HepG2 (cell line): ENCODE measurements around the gene TRAP1. TPM values are rescaled to one million over a fixed set of nuclear protein-coding genes. Genes with fewer than 3 reads are reported as not detected.

Source experiments
- ATAC-seq: fragments of 200-7000 bp; cut with Tn5 transposase; 3 replicates; pipeline ENCODE4 v1.9.1; 2020; ENCODE audit warnings: mild to moderate bottlenecking, moderate library complexity
- BruUV-seq: library from RNA; stranded (reverse); fragments of 400-500 nt; replicated peaks from 2 replicates; lab custom pipeline; 2021; lab: Mats Ljungman, UMichigan
- CTCF ChIA-PET: fragments of 300-600 bp; formaldehyde crosslinking; extraction: SDS; loops from one replicate; lab custom pipeline; 2021; ENCODE audit warnings: low total read pairs, inconsistent platforms, low intra/inter-chr PET ratio; lab: Yijun Ruan, JAX
- POLR2A ChIA-PET: fragments of 350-600 bp; sonication (Branson Sonifier 250); formaldehyde crosslinking; loops from one replicate; lab custom pipeline; 2020; ENCODE audit warnings: antibody characterized with exemption, inconsistent platforms; lab: Yijun Ruan, JAX
- DNase-seq: peaks from one replicate; pipeline ENCODE4 v3.0.0-alpha.2; 2015; ENCODE audit warnings: low spot score
- FAIRE-seq: peaks from 3 replicates; lab custom pipeline; 2011; peaks lifted over from hg19 to GRCh38; lab: Jason Lieb, UNC
- H2AFZ ChIP-seq: one replicate; pipeline ENCODE4 v1.6.1; 2011; ENCODE audit warnings: low read length, inconsistent platforms
- H3K27ac ChIP-seq: fragments of 300-600 bp; 3 replicates; pipeline ENCODE4 v1.8.0; 2011; ENCODE audit warnings: mixed run types, mild to moderate bottlenecking, mixed read lengths, low read length, inconsistent platforms; ENCODE audit not compliant: insufficient read depth; ENCODE audit errors: extremely low read length
- H3K27me3 ChIP-seq, 2 experiments: fragments of 200-600 bp in 1 of 2; 2 replicates in 1 of 2; 3 replicates in 1 of 2; pipeline versions ENCODE4 v1.6.0 to v1.8.0; 2011; ENCODE audit warnings: low read length in 2 of 2, mild to moderate bottlenecking in 2 of 2, moderate library complexity in 2 of 2, inconsistent platforms in 1 of 2; ENCODE audit not compliant: insufficient read depth in 2 of 2, control insufficient read depth in 1 of 2
- H3K36me3 ChIP-seq, 2 experiments: fragments of 200-600 bp in 1 of 2; replicated peaks in 1 of 2; 2 replicates in 1 of 2; 3 replicates in 1 of 2; pipeline versions ENCODE4 v1.5.1 to v1.8.0; 2011; ENCODE audit warnings: low read length in 2 of 2, inconsistent platforms in 1 of 2; ENCODE audit not compliant: insufficient read depth in 2 of 2, control insufficient read depth in 1 of 2
- H3K4me1 ChIP-seq: 2 replicates; pipeline ENCODE4 v1.5.1; 2012; ENCODE audit warnings: low read length, inconsistent platforms; ENCODE audit not compliant: insufficient read depth
- H3K4me2 ChIP-seq: 2 replicates; pipeline ENCODE4 v1.6.0; 2011; ENCODE audit warnings: low read depth, low read length, inconsistent platforms
- H3K4me3 ChIP-seq, 3 experiments: fragments of 200-600 bp in 1 of 3; sonication (generic), shearing (Covaris generic) in 1 of 3; replicated peaks in 1 of 3; 2 replicates each; pipeline ENCODE4 v1.5.1; 2011 to 2016; ENCODE audit warnings: low read length in 3 of 3, inconsistent platforms in 2 of 3, low read depth in 2 of 3, mild to moderate bottlenecking in 2 of 3, control low read depth in 1 of 3, mixed read lengths in 1 of 3; ENCODE audit not compliant: insufficient read depth in 1 of 3
- H3K79me2 ChIP-seq: one replicate; pipeline ENCODE4 v1.6.1; 2011; ENCODE audit warnings: low read length, inconsistent platforms; ENCODE audit not compliant: insufficient read depth
- H3K9ac ChIP-seq: 2 replicates; pipeline ENCODE4 v1.6.0; 2011; ENCODE audit warnings: mild to moderate bottlenecking, low read depth, low read length, inconsistent platforms; ENCODE audit not compliant: insufficient read depth
- H3K9me3 ChIP-seq: 2 replicates; pipeline ENCODE4 v1.5.1; 2012; ENCODE audit warnings: mild to moderate bottlenecking, low read length
- H4K20me1 ChIP-seq: 2 replicates; pipeline ENCODE4 v1.6.0; 2011; ENCODE audit warnings: inconsistent platforms, mild to moderate bottlenecking, low read length, moderate library complexity; ENCODE audit not compliant: insufficient read depth
- DNMT3B ChIP-seq: conservative IDR thresholded peaks from 2 replicates; pipeline ENCODE4 v1.6.1; 2016; ENCODE audit warnings: missing biosample characterization, control low read depth
- GABPB1 ChIP-seq: IDR thresholded peaks from 2 replicates; pipeline ENCODE4 v1.6.1; 2016; ENCODE audit warnings: mild to moderate bottlenecking, missing genetic modification reagents, moderate library complexity, missing compliant biosample characterization
- HNRNPL ChIP-seq: fragments of 200-400 bp; formaldehyde crosslinking; IDR thresholded peaks from 2 replicates; pipeline ENCODE4 v1.6.1; 2017; ENCODE audit warnings: mild to moderate bottlenecking, low read depth, low read length
- MEIS1 ChIP-seq: sonication (generic); formaldehyde crosslinking; IDR thresholded peaks from 2 replicates; pipeline ENCODE4 v1.9.0; 2021; ENCODE audit warnings: mild to moderate bottlenecking, missing genetic modification reagents, moderate library complexity, borderline replicate concordance
- SALL1 ChIP-seq: sonication (generic); formaldehyde crosslinking; IDR thresholded peaks from 2 replicates; pipeline ENCODE4 v1.8.0; 2022; ENCODE audit warnings: mild to moderate bottlenecking, missing genetic modification reagents
- SP4 ChIP-seq: sonication (generic); formaldehyde crosslinking; IDR thresholded peaks from 2 replicates; pipeline ENCODE4 v1.8.1; 2023; ENCODE audit warnings: mild to moderate bottlenecking, missing genetic modification reagents
- SPEN ChIP-seq: sonication (generic); formaldehyde crosslinking; IDR thresholded peaks from 2 replicates; pipeline ENCODE4 v1.5.1; 2020; ENCODE audit warnings: low read depth, mild to moderate bottlenecking, missing genetic modification reagents
- SRSF1 ChIP-seq: fragments of 200-400 bp; formaldehyde crosslinking; optimal IDR thresholded peaks from 2 replicates; pipeline ENCODE3; 2017; ENCODE audit warnings: mild to moderate bottlenecking, low read depth, low read length, moderate library complexity
- ZNF678 ChIP-seq: sonication (generic); formaldehyde crosslinking; IDR thresholded peaks from 2 replicates; pipeline ENCODE4 v1.4.0; 2020; ENCODE audit warnings: mild to moderate bottlenecking, missing genetic modification reagents
- WGBS: methylation state at CpG from one replicate; pipeline ENCODE4 v1.1.6; 2017; ENCODE audit warnings: low lambda C conversion rate; 5-methylcytosine and 5-hydroxymethylcytosine counted together
- in situ Hi-C: cut with HindIII; loops from 2 replicates; pipeline ENCODE4 v1.10.0; 2017; ENCODE audit warnings: low pct_unique_long_range_greater_than_20kb; ENCODE audit not compliant: extremely low pct_ligation_motif_present
- intact Hi-C: fragments of 100-400 bp; cut with micrococcal nuclease; formaldehyde crosslinking; loops from one replicate; pipeline ENCODE4 v1.10.0; 2022; ENCODE audit not compliant: unreplicated experiment
- polyA plus RNA-seq, 8 experiments: library from polyadenylated mRNA; depleted of rRNA in 3 of 8; stranded (reverse) in 7 of 8; unstranded in 1 of 8; fragments of >200 nt; fragmentation: Illumina TruSeq in 4 of 8; extraction: Trizol in 4 of 8; gene quantifications; 2 replicates each; pipeline versions ENCODE4 v1.2.1 to v1.2.3, GENCODE V29; 2011 to 2016; ENCODE audit warnings: low read depth in 4 of 8, missing spikeins in 1 of 8, mixed read lengths in 1 of 8; ENCODE audit not compliant: insufficient read depth in 1 of 8
- total RNA-seq, 5 experiments: library from RNA; depleted of rRNA; stranded (reverse); fragments of >200 nt; fragmentation: Illumina TruSeq; extraction: Trizol; gene quantifications; 2 replicates each; pipeline ENCODE4 v1.2.3, GENCODE V29; 2016; ENCODE audit warnings: low read depth in 1 of 5
- TF ChIP-seq, protein P1 (sequence below): sonication (generic); formaldehyde crosslinking; IDR thresholded peaks from 2 replicates; pipeline ENCODE4 v1.4.0; 2020; ENCODE audit warnings: missing genetic modification reagents, mild to moderate bottlenecking, borderline replicate concordance
- TF ChIP-seq, protein P2 (sequence below): sonication (generic); formaldehyde crosslinking; IDR thresholded peaks from 2 replicates; pipeline ENCODE4 v1.5.1; 2020; ENCODE audit warnings: mild to moderate bottlenecking, missing genetic modification reagents, moderate library complexity
- TF ChIP-seq, protein P3 (sequence below): sonication (generic); formaldehyde crosslinking; IDR thresholded peaks from 2 replicates; pipeline ENCODE4 v1.9.0; 2022; ENCODE audit warnings: low read depth, missing genetic modification reagents
- TF ChIP-seq, protein P4 (sequence below): IDR thresholded peaks from 2 replicates; pipeline ENCODE4 v1.6.1; 2012; ENCODE audit warnings: inconsistent platforms

Gene TRAP1
- total and polyA plus RNA-seq, 2 of the 13 experiments (the other 11 are each of a cell fraction or from before 2014, with no cell fraction given), result 127 to 240 TPM

DNA sequence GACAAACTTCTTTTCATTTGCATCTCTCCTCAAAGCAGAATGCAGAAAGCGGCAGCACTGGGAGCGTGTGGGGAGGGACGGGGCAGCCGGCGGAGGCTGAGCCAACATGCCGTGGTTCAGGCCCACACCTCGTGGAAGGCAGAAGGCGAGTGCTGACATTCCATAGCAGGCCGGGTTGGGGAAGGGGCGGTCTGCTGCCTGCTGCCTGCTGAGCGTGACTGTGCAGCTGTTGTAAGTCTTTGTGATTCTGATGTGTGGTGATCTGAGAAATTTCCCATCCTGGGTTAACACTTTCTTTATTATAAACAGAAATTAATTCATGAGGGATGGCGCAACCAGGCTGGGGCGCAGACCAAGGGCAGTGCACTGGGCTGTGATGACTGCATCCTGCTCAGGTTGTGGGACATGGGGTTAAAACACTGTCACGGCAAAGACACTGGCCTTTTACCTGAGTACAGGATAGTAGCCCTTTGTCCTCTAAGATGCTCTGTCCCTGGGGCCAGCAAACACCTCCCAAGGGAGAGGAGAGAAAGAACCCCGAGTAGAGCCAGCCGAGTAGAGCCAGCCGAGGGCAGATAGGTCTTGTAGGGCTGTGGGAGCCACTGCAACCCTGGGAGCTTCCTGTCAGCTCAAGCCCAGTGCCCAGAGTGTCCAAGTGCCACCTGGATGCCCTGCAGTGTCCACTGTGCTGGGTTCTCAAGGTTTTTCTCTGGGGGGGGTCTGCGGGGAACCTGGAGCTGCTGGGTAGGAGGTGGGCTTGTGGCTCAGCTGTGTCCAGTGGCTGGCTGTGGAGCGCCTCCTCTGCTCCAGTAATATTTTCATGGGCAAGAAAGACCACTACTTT lies 71.6 kb downstream of the TRAP1 start:
- Histone ChIP-seq H3K79me2 (no peaks in the 10 kb centered on the region), H3K4me3 (peak overlapping the region in 1 of 3 experiments; percentile 56; a peak in 2 of 6 replicates), H3K4me2 (peak overlapping the region; percentile 67), H3K9ac (peak overlapping the region; percentile 52), H3K36me3 (peaks cover 2% of the 10 kb centered on the region in 2 experiments; a peak in 2 of 5 replicates), H3K27me3 (no peaks in the 10 kb centered on the region), H3K9me3 (no peaks in the 10 kb centered on the region), H4K20me1 (no peaks in the 10 kb centered on the region), H2AFZ (no peak overlapping the region), H3K4me1 (peaks cover 34% of the 10 kb centered on the region), H3K27ac (peak overlapping the region; percentile 62)
- DNase-seq, result no peak
- no peak for FAIRE-seq
- peak; percentile 67 for ATAC-seq
- in situ Hi-C loops (no loop called here), intact Hi-C loops (no loop called here)
- no TSS peak for BruUV-seq
- 51% methylated on average over 12 of the region's 19 CpGs for WGBS
- CTCF ChIA-PET, result no interaction called here
- POLR2A ChIA-PET, result interaction anchor here (0.8 to 1.9 kb wide), 4 partner anchors 8 to 469 kb away, joined by 3 to 9 read pairs (median 4); partner anchors contain the start of gene SLX4
- TF ChIP-seq, protein P1, sequence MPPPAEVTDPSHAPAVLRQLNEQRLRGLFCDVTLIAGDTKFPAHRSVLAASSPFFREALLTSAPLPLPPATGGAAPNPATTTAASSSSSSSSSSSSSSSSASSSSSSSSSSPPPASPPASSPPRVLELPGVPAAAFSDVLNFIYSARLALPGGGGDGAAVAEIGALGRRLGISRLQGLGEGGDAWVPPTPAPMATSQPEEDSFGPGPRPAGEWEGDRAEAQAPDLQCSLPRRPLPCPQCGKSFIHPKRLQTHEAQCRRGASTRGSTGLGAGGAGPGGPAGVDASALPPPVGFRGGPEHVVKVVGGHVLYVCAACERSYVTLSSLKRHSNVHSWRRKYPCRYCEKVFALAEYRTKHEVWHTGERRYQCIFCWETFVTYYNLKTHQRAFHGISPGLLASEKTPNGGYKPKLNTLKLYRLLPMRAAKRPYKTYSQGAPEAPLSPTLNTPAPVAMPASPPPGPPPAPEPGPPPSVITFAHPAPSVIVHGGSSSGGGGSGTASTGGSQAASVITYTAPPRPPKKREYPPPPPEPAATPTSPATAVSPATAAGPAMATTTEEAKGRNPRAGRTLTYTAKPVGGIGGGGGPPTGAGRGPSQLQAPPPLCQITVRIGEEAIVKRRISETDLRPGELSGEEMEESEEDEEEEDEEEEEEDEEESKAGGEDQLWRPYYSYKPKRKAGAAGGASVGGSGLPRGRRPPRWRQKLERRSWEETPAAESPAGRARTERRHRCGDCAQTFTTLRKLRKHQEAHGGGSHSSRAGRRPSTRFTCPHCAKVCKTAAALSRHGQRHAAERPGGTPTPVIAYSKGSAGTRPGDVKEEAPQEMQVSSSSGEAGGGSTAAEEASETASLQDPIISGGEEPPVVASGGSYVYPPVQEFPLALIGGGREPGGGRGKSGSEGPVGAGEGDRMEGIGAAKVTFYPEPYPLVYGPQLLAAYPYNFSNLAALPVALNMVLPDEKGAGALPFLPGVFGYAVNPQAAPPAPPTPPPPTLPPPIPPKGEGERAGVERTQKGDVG (CRISPR knock-in tag), result peak; percentile 72; the same call in 1 of the 2 replicates
- peak; percentile 8; the same call in 1 of the 2 replicates for TF ChIP-seq SALL1 (CRISPR knock-in tag)
- TF ChIP-seq SPEN, result 0 out of 2 replicates have a peak, but pooled peaks have one; percentile 26
- TF ChIP-seq, protein P2, sequence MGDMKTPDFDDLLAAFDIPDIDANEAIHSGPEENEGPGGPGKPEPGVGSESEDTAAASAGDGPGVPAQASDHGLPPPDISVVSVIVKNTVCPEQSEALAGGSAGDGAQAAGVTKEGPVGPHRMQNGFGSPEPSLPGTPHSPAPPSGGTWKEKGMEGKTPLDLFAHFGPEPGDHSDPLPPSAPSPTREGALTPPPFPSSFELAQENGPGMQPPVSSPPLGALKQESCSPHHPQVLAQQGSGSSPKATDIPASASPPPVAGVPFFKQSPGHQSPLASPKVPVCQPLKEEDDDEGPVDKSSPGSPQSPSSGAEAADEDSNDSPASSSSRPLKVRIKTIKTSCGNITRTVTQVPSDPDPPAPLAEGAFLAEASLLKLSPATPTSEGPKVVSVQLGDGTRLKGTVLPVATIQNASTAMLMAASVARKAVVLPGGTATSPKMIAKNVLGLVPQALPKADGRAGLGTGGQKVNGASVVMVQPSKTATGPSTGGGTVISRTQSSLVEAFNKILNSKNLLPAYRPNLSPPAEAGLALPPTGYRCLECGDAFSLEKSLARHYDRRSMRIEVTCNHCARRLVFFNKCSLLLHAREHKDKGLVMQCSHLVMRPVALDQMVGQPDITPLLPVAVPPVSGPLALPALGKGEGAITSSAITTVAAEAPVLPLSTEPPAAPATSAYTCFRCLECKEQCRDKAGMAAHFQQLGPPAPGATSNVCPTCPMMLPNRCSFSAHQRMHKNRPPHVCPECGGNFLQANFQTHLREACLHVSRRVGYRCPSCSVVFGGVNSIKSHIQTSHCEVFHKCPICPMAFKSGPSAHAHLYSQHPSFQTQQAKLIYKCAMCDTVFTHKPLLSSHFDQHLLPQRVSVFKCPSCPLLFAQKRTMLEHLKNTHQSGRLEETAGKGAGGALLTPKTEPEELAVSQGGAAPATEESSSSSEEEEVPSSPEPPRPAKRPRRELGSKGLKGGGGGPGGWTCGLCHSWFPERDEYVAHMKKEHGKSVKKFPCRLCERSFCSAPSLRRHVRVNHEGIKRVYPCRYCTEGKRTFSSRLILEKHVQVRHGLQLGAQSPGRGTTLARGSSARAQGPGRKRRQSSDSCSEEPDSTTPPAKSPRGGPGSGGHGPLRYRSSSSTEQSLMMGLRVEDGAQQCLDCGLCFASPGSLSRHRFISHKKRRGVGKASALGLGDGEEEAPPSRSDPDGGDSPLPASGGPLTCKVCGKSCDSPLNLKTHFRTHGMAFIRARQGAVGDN (CRISPR knock-in tag), result peak; percentile 75
- peak; percentile 12; the same call in 1 of the 2 replicates for TF ChIP-seq GABPB1 (CRISPR knock-in tag)
- TF ChIP-seq, protein P3, sequence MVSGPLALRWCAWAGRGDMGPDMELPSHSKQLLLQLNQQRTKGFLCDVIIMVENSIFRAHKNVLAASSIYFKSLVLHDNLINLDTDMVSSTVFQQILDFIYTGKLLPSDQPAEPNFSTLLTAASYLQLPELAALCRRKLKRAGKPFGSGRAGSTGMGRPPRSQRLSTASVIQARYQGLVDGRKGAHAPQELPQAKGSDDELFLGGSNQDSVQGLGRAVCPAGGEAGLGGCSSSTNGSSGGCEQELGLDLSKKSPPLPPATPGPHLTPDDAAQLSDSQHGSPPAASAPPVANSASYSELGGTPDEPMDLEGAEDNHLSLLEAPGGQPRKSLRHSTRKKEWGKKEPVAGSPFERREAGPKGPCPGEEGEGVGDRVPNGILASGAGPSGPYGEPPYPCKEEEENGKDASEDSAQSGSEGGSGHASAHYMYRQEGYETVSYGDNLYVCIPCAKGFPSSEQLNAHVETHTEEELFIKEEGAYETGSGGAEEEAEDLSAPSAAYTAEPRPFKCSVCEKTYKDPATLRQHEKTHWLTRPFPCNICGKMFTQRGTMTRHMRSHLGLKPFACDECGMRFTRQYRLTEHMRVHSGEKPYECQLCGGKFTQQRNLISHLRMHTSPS, result peak; percentile 74; the same call in 1 of the 2 replicates
- TF ChIP-seq SP4 (CRISPR knock-in tag), result no peak
- TF ChIP-seq SRSF1, result peak; percentile 54
- peak; percentile 74 for TF ChIP-seq HNRNPL
- TF ChIP-seq MEIS1 (CRISPR knock-in tag), result 0 out of 2 replicates have a peak, but pooled peaks have one; percentile 16
- TF ChIP-seq, protein P4, sequence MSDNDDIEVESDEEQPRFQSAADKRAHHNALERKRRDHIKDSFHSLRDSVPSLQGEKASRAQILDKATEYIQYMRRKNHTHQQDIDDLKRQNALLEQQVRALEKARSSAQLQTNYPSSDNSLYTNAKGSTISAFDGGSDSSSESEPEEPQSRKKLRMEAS, result peak; percentile 73
- no peak for TF ChIP-seq DNMT3B (CRISPR knock-in tag)
- TF ChIP-seq ZNF678 (CRISPR knock-in tag), result no peak
